Progenitor cell of endocrine pancreas (in vitro differentiated cells): ENCODE results near the gene KIAA0753. TPM values are rescaled to one million over a fixed set of nuclear protein-coding genes. Genes with fewer than 3 reads are reported as not detected.
A peak's percentile ranks its signal among the peaks of the same experiment; 100 is the strongest.

Experiments
- DNase-seq: peaks from one replicate; pipeline ENCODE4 v3.0.0; 2021; ENCODE audit warnings: low spot score; ENCODE audit not compliant: unreplicated experiment
- H3K27ac Mint-ChIP-seq: 2 replicates; pipeline ENCODE4 v1.8.0; 2021; ENCODE audit warnings: mild to moderate bottlenecking, moderate library complexity, mixed read lengths
- H3K27me3 Mint-ChIP-seq: 2 replicates; pipeline ENCODE4 v1.8.0; 2021; ENCODE audit warnings: mixed read lengths
- H3K36me3 Mint-ChIP-seq: 2 replicates; pipeline ENCODE4 v1.8.0; 2022; ENCODE audit warnings: mixed read lengths; ENCODE audit not compliant: insufficient read depth
- H3K4me1 Mint-ChIP-seq: 2 replicates; pipeline ENCODE4 v1.8.0; 2021; ENCODE audit warnings: low read depth, mixed read lengths
- H3K4me3 Mint-ChIP-seq: 2 replicates; pipeline ENCODE4 v1.8.0; 2021; ENCODE audit warnings: low read depth, mild to moderate bottlenecking, moderate library complexity, mixed read lengths
- H3K9me3 Mint-ChIP-seq: 2 replicates; pipeline ENCODE4 v1.8.0; 2021; ENCODE audit warnings: low read depth, mixed read lengths
- long read RNA-seq: library from polyadenylated mRNA; unstranded; transcript quantifications from one replicate; pipeline ENCODE4 v2.0.0, GENCODE V29; 2020
- total RNA-seq: library from RNA; stranded (reverse); gene quantifications from 2 replicates; pipeline ENCODE4 v1.2.1, GENCODE V29; 2021
- TF ChIP-seq, protein P1 (sequence below): fragments of 200-600 bp; sonication (generic); IDR thresholded peaks from one replicate; pipeline ENCODE4 v1.5.0; 2021; ENCODE audit warnings: antibody characterized with exemption, mild to moderate bottlenecking; ENCODE audit not compliant: unreplicated experiment

The KIAA0753 gene
- 55.9 and 58.2 TPM in 2 replicates for total RNA-seq
- long read RNA-seq, full-length matches to known transcripts, result 5 of 35 reads
- long read RNA-seq, partial matches to known transcripts, result 23 of 35 reads
- long read RNA-seq, other reads (novel, unspliced or antisense), result 7 of 35 reads

DNA sequence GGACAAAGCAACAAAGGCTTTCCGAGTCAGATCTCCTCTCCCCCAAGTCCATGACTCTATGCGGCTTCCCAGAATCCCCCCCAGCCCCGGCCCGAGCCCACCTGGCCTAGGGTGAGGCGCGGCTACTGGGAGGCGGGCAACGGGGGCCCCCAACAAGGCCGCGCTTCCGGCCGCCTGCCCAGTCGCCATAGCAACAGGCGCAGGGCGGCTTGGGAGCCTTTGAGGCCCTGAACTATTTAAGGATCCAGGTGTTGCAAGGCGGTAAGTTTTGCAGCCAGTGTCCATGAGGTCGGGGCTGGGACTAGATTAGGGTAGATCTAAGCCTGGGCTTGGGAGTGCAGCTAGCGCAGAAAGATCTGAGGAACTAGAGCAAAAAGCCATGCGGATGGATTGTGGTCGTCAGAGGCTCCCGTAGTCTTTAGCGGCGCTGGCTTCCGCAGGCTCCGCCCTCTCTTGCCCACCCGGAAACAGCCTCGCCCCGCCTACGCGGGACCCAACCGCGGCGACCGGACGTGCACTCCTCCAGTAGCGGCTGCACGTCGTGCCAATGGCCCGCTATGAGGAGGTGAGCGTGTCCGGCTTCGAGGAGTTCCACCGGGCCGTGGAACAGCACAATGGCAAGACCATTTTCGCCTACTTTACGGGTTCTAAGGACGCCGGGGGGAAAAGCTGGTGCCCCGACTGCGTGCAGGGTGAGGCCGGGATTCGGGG, at the start of gene KIAA0753, which contains the start of gene TXNDC17:
TSS of gene KIAA0753 (minus strand) at position 176 of the 711 bp plus-strand sequence. CDS start 5,608 bp downstream, outside the sequence.
TSS of gene TXNDC17 (plus strand) at position 525 of the 711 bp plus-strand sequence. CDS start at position 548, 23 bp downstream.
- peaks cover 5% of the 10 kb centered on the region for H3K36me3 Mint-ChIP-seq
- peak; percentile 80 for DNase-seq
- TF ChIP-seq, protein P1, sequence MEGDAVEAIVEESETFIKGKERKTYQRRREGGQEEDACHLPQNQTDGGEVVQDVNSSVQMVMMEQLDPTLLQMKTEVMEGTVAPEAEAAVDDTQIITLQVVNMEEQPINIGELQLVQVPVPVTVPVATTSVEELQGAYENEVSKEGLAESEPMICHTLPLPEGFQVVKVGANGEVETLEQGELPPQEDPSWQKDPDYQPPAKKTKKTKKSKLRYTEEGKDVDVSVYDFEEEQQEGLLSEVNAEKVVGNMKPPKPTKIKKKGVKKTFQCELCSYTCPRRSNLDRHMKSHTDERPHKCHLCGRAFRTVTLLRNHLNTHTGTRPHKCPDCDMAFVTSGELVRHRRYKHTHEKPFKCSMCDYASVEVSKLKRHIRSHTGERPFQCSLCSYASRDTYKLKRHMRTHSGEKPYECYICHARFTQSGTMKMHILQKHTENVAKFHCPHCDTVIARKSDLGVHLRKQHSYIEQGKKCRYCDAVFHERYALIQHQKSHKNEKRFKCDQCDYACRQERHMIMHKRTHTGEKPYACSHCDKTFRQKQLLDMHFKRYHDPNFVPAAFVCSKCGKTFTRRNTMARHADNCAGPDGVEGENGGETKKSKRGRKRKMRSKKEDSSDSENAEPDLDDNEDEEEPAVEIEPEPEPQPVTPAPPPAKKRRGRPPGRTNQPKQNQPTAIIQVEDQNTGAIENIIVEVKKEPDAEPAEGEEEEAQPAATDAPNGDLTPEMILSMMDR, result no peak
- H3K27me3 Mint-ChIP-seq, result no peaks in the 10 kb centered on the region
- peaks cover 21% of the 10 kb centered on the region for H3K4me1 Mint-ChIP-seq
- peak within 1 kb of the TSS; percentile 95 for H3K4me3 Mint-ChIP-seq
- peak within 1 kb of the TSS; percentile 99 for H3K27ac Mint-ChIP-seq
- no peaks in the 10 kb centered on the region for H3K9me3 Mint-ChIP-seq

DNA sequence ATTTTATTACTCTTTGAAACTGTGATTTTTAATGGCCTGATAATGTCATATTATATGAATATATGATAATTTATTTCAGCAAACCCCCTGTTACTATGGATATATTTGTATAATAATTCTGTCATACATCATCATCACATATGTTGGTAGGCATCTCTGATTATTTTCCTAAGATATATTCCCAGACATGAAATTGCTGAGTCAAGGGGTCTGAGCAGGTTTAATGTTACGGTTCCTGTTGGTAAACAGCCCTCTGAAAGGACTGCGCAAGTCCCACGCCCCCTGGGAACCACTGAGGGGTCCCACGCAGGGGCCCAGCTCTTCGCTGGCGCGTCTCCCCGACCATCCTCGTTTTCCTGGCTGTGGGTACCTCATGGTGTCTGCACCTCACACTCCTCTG, 48.4 kb upstream of the KIAA0753 start:
- Mint-ChIP-seq H3K36me3 (no peaks in the 10 kb centered on the region), H3K27me3 (peaks cover 67% of the 10 kb centered on the region), H3K4me1 (no peaks in the 10 kb centered on the region), H3K9me3 (no peaks in the 10 kb centered on the region), H3K4me3 (no peak overlapping the region), H3K27ac (no peak overlapping the region)
- no peak for DNase-seq
- TF ChIP-seq, protein P1, result no peak

DNA sequence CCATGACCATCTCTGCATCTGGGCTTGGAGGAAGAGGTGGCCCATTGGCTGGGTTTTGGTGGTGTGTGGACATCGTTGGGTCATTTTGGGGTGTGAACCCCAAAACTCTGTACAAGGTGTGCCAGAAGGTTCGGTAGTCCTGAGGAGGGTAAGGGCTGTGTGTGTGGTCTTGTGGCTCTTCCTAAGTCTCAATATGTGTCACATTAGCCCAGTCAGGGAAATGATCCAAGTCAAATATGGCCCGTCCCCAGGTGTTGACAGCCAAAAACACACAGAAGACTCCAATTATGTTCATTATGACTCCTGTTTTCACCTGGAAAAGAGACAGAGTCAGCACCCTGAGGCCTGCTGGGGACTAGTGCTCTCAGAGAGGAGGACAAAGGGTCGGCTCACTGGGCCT, 45.5 kb upstream of the KIAA0753 start:
- Mint-ChIP-seq H3K4me1 (peaks cover 4% of the 10 kb centered on the region), H3K27me3 (peaks cover 55% of the 10 kb centered on the region), H3K27ac (no peak overlapping the region), H3K4me3 (no peak overlapping the region), H3K9me3 (no peaks in the 10 kb centered on the region), H3K36me3 (no peaks in the 10 kb centered on the region)
- TF ChIP-seq, protein P1, result no peak
- no peak for DNase-seq

DNA sequence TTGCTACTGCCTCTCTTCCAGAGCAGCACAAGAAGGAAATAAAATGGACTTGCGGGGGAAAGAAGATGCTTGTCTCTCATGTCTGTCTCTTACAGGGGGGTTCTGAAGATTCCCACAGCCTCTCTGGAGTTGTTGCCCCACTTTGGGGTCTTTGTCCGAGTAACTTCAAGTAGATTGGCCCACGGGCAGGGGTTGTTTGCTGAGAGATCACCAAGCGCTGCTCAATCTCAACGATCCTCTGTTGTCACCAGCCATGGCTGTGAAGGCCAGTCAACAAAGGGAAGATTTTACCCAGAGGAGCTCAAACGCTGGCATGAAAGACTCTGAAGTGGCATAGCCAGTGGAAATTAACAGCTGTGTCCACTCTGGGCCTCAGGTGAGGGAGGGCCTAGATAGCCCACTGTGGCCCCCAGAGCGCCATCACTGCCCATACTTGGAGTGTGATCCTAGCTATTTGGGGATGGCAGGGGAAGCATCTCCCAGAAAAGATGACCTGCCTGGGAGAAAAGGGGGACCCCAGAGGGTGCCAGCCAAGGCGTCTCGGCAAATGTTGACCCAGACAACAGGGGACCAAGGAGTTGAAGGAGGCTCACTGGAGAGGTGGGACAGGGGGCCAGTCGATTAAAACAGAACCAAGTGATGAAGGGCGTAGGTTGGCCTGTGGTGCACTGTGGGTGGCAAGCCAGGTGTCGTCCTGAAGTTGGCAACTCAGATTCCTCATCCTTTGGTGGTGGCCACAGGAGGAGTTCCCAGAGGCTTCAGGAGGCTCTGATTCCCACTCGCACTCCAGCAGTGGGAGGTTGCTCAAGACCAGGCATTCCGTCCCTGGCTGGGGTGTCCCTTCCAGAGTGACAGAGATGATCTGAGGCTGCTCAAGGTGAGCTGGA, 44.6 kb upstream of the KIAA0753 start:
- Mint-ChIP-seq H3K9me3 (no peaks in the 10 kb centered on the region), H3K4me1 (peaks cover 4% of the 10 kb centered on the region), H3K27ac (no peak overlapping the region), H3K27me3 (peaks cover 49% of the 10 kb centered on the region), H3K4me3 (no peak overlapping the region), H3K36me3 (no peaks in the 10 kb centered on the region)
- TF ChIP-seq, protein P1, result no peak
- no peak for DNase-seq

DNA sequence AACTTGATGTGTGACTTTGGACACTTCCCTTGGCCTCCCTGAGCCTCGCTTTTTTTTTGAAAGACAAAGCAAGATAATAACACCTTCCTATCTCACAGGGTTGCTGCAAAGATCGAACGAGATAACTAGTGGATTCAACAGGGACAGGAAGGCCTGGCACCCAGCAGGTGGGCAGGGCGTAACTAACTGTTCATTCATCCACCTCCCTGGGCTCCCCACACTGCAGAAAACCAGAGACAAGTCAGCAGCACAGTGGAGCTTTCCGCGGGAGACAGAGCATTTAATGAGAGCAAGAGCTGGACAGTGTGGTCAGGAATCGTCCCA, 43.9 kb upstream of the KIAA0753 start:
- no peaks in the 10 kb centered on the region for H3K36me3 Mint-ChIP-seq
- H3K27ac Mint-ChIP-seq, result no peak overlapping the region
- no peaks in the 10 kb centered on the region for H3K9me3 Mint-ChIP-seq
- peaks cover 44% of the 10 kb centered on the region for H3K27me3 Mint-ChIP-seq
- no peak overlapping the region for H3K4me3 Mint-ChIP-seq
- DNase-seq, result no peak
- peaks cover 4% of the 10 kb centered on the region for H3K4me1 Mint-ChIP-seq
- TF ChIP-seq, protein P1, result no peak
